BJ (cell line): Measurements from ENCODE around the gene ZNF746. TPM values are rescaled to one million over a fixed set of nuclear protein-coding genes. Genes with fewer than 3 reads are reported as not detected.

Experiments
- CTCF ChIA-PET: fragments of 350-600 bp; formaldehyde crosslinking; extraction: SDS; loops from one replicate; lab custom pipeline; 2021; ENCODE audit warnings: antibody characterized with exemption, inconsistent platforms; lab: Yijun Ruan, JAX
- POLR2A ChIA-PET: fragments of 300-600 bp; sonication (Branson Sonifier 250); formaldehyde crosslinking; extraction: SDS; loops from one replicate; lab custom pipeline; 2021; ENCODE audit warnings: antibody characterized with exemption; lab: Charles Lee
- DNase-seq: peaks from one replicate; pipeline ENCODE4 v3.0.0-alpha.2; 2011; ENCODE audit warnings: low read depth
- H3K27me3 ChIP-seq: 2 replicates; pipeline ENCODE4 v1.6.0; 2011; ENCODE audit warnings: low read length; ENCODE audit not compliant: control insufficient read depth, insufficient read depth
- H3K36me3 ChIP-seq: 2 replicates; pipeline ENCODE4 v1.5.1; 2011; ENCODE audit warnings: low read length; ENCODE audit not compliant: control insufficient read depth, insufficient read depth
- H3K4me3 ChIP-seq: 2 replicates; pipeline ENCODE4 v1.5.1; 2011; ENCODE audit warnings: low read depth, mild to moderate bottlenecking, control low read depth, low read length
- polyA plus RNA-seq: library from polyadenylated mRNA; depleted of rRNA; stranded (reverse); fragments of >200 nt; gene quantifications from 2 replicates; pipeline ENCODE4 v1.2.3, GENCODE V29; 2011
- TF ChIP-seq, protein P1 (sequence below): IDR thresholded peaks from 2 replicates; pipeline ENCODE4 v1.5.1; 2011; ENCODE audit warnings: low read depth, mild to moderate bottlenecking, control low read depth, inconsistent platforms, low read length, moderate library complexity; ENCODE audit not compliant: insufficient read depth

ZNF746 gene
- polyA plus RNA-seq, 1 experiment = 5.4 TPM

DNA sequence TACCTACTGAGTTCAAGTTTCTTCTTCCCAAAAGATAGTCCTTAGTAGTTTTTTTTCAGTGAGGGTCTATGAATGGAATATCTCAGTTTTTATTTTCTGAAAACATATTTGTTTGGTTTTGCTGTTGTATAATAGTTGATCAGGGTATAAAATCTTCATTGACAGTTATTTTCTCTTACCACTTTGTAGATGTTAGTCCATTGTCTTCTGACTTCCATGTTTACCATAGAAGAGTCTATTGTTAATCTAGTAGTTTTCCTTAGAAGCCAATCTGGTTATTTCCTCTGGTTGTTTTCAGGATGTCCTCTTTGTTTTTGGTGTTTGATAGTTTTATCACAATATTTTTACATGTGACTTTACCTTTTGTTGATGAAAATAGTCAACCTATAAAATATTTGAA, 31.2 kb downstream of the ZNF746 start:
- peaks cover 2% of the 10 kb centered on the region; the same call in 1 of the 2 replicates for H3K36me3 ChIP-seq
- POLR2A ChIA-PET = no interaction called here
- TF ChIP-seq, protein P1, sequence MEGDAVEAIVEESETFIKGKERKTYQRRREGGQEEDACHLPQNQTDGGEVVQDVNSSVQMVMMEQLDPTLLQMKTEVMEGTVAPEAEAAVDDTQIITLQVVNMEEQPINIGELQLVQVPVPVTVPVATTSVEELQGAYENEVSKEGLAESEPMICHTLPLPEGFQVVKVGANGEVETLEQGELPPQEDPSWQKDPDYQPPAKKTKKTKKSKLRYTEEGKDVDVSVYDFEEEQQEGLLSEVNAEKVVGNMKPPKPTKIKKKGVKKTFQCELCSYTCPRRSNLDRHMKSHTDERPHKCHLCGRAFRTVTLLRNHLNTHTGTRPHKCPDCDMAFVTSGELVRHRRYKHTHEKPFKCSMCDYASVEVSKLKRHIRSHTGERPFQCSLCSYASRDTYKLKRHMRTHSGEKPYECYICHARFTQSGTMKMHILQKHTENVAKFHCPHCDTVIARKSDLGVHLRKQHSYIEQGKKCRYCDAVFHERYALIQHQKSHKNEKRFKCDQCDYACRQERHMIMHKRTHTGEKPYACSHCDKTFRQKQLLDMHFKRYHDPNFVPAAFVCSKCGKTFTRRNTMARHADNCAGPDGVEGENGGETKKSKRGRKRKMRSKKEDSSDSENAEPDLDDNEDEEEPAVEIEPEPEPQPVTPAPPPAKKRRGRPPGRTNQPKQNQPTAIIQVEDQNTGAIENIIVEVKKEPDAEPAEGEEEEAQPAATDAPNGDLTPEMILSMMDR = no peak
- H3K27me3 ChIP-seq = no peaks in the 10 kb centered on the region
- no peak overlapping the region for H3K4me3 ChIP-seq
- DNase-seq = no peak
- CTCF ChIA-PET = no interaction called here

- ChIA-PET CTCF (no interaction called here), POLR2A (no interaction called here)
- no peaks in the 10 kb centered on the region for H3K36me3 ChIP-seq
- H3K27me3 ChIP-seq = no peaks in the 10 kb centered on the region
- TF ChIP-seq, protein P1 = no peak
- H3K4me3 ChIP-seq = no peak overlapping the region
- no peak for DNase-seq
Observed at GRCh38 chr7:149463500-149464161, 34.0 kb downstream of the ZNF746 start.

GRCh38 chr7:149462101-149462520, 35.5 kb downstream of the ZNF746 start:
- CTCF ChIA-PET = no interaction called here
- POLR2A ChIA-PET = no interaction called here
- Histone ChIP-seq H3K4me3 (no peak overlapping the region), H3K36me3 (no peaks in the 10 kb centered on the region; the same call in 1 of the 2 replicates), H3K27me3 (no peaks in the 10 kb centered on the region)
- no peak for DNase-seq
- TF ChIP-seq, protein P1 = no peak

DNA sequence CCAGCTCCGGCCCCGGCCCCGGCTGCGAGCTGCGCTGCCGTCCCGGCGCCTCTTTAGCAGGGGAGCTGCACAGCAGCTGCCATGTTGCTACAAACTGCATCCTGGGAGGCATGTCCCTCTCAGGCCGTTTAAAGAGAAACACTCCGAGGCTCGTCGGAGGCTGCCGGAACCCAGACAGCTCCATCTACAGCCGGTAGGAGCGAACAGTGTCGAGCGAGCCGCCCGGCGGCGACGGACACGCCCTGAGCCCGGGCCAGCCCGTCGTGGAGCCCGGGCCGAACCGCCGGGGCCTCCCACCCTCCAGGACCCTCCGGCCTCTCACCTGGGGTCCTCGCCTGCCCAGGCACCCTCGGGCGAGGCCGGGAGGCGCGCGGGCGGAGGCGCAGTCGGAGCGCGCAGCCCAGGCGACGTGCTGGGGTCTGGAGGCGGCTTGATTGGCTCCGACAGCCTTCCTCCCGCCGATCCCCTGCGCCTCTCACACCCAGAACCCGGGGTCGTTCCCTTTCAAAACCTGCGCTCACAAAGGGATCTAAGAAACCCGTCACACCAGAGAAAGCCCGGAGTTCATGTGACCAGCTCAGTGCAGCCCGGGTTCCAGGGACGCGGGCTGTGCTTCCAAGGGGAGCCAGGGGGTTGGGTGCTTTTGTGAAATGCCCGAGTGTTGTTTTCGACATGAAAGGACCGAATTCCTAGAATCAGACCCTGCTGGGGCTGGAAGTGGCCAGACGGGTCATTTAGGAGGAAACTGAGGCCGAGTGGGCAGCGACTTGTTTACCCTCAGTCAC, 36.9 kb downstream of the ZNF746 start, which contains the start of gene ZNF777:
TSS of gene ZNF777 (minus strand) at position 570 of the 785 bp plus-strand sequence. CDS start 5,040 bp downstream, outside the sequence.
- TF ChIP-seq, protein P1 = peak; percentile 52
- Histone ChIP-seq H3K4me3 (peak within 1 kb of the TSS; percentile 63), H3K27me3 (no peaks in the 10 kb centered on the region), H3K36me3 (no peaks in the 10 kb centered on the region; the same call in 1 of the 2 replicates)
- peak; percentile 43 for DNase-seq
- ChIA-PET POLR2A (interaction anchor here (0.7 kb wide), 1 partner anchor 918 kb away, joined by 3 read pairs; no protein-coding TSS in a partner anchor), CTCF (interaction anchor here (0.7 to 2.4 kb wide), 6 partner anchors 13 to 164 kb away, joined by 3 to 9 read pairs (median 4); no protein-coding TSS in a partner anchor)
